HG03025 (cell line): ENCODE results near the gene RNF169.
"Not testable (repeated sequence)": the region's sequence is repeated elsewhere in the genome, so short reads cannot be mapped to it uniquely, and the experiment has no call there.

Experiments used
- ATAC-seq: cut with Tn5 transposase; IDR thresholded peaks from one replicate; pipeline ENCODE4 v1.9.1; 2021; ENCODE audit warnings: mild to moderate bottlenecking, moderate library complexity; ENCODE audit not compliant: unreplicated experiment, low FRiP score

The RNF169 gene

GRCh38 chr11:74766905-74767304, 18.3 kb downstream of the RNF169 start:
- ATAC-seq = no peak

DNA sequence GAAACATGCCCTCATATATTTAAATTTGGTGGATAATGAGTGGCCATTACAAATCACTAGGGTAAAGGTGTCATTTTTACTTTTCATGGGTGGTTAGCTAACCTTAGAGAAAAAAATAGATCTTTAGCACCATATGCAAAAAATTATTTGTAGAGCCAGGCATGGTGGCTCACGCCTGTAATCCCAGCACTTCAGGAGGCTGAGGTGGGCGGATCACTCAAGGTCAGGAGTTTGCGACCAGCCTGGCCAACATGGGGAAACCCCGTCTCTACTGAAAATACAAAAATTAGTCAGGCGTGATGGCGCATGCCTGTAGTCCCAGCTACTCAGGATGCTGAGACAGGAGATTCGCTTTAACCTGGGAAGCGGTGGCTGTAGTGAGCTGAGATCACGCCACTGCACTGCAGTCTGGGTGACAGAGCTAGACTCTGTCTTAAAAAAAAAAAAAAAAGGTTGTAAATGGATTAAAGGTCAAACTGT, 19.6 kb downstream of the RNF169 start:
- ATAC-seq = not testable (repeated sequence)

DNA sequence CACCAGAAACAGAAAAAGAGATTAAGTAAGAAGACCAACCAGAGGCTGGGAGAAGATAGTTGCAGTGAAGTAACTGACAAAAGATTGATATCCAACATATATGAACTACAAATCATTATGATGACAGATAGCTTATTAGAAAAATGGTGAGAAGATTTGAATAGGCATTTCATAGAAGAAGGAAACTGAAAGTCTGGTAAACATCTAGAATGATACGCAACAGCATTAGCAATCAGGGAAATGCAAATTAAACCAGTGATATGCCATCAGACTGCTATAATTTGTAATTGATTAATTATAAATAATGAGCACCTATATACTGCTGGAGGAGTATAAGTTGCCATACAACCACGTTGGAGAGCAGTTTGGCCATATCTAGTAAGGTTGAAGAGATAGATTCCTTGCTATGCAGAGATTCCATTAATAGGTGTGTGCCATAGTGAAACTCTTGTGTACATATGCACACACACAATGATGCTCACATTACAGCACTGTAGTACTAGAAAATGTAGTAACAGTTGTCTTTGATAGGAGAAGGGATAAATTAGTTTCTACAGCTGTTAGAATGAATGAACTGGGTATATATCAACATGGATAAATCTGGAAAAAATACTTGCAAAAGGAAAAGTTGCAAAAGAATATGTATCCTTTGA, 20.5 kb downstream of the RNF169 start:
- no peak for ATAC-seq

GRCh38 chr11:74770456-74770855, 21.8 kb downstream of the RNF169 start:
- ATAC-seq = no peak

DNA sequence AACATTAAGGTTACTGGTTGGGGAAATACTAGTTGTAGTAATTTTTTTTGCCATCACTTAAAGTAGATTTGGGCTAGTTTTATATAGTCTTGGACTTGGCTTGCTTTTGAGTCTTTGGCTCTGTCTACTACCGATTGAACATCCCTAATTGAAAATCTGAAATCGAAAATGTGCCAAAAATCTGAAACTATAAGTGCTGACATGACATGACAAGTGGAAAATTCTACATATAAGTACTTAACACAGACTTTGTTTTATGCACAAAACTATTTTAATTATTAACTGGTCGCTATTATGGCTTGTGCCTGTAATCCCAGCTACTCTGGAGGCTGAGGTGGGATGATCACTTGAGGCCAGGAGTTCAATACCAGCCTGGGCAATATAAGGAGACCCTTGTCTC, 22.5 kb downstream of the RNF169 start:
- ATAC-seq = no peak

DNA sequence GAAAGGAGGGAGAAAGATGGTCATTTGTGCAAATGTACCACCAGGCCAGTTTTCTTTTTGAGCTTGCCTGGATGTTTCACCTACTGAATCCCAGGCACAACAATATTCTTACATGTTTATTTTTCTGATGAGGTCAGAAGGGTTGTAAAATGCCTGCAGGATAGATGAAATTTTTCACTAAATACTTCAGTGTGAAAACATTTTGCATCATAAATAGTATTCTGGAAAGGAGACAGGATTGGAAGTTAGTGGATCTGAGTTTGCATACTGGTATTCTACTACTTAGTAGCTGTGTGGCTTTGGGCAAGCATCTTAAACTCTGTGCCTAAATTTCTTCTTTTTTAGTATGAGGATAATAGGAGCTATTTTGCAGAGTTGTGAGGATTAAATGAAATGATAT, 24.8 kb downstream of the RNF169 start:
- no peak for ATAC-seq

- no peak for ATAC-seq
Observed at GRCh38 chr11:74775762-74776161, 27.1 kb downstream of the RNF169 start.

GRCh38 chr11:74776546-74776945, 27.9 kb downstream of the RNF169 start:
- no peak for ATAC-seq

- no peak for ATAC-seq
Observed at GRCh38 chr11:74777038-74777437, 28.4 kb downstream of the RNF169 start.

DNA sequence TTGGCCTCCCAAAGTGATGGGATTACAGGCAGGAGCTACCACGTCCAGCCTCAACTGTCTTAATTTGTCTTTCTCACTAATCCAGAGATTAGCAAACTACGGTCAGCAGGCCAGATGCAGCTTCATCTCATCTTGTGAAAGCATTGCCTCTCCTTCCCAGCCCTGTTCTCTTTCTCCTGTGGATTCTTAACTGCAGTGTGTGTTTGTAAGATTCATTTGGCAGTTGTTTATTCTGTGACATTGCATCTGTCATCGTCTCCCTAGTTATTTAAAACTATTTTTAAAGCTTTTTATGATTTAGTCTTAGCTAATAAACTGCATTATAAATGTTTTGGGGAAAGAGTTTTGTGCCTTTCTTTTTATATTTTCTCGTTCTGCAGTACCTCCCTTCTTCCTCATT, 29.2 kb downstream of the RNF169 start:
- ATAC-seq = no peak

DNA sequence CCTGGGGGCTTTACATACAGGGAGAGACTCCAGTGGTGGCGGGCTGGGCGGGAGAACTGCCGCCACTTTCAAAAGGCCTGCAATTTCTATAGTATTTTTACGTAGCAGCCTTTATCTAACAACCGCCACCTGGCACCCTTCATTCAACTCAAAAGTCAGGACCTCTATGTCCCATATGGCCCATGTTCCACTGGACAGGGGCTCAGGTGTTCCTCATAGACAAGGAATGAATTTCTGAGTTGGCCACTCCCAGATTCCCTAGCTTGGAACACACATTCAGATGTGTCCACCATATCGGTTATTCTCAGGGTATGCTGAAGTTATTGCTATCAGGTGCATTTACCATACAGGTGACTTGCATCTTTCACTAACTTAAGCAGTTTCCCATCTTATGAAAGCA, 29.9 kb downstream of the RNF169 start:
- no peak for ATAC-seq

- ATAC-seq = no peak
Observed at GRCh38 chr11:74780248-74781005, 31.8 kb downstream of the RNF169 start.

DNA sequence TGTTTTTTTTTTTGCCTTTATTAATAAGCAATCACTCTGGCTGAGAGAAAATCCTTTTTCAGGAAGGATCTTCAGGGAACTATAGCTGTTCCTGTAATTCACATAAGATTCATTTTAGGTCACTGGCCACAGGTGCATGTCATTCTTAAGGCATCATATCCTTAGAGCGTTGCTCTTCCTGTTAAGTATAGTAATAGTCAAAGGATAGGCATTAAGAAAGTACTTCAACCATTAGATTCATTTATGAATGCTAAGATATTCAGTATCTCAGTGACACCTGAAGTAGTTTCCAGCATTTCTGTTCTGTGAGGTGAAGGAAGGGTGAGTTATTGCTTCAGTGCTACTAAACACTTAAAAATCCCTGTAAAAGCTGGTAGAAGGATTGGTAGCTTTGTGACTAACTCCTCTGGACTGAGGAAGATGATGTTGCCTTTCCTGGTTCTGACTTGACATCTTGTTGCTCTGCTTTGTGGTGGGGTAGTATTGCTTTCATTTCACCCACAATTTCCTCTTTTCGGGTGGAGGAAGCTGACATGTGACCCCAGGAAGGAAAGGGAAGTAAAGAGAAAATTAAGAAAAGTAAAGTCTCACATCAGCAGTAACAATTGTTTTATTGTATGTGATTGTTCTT, 34.7 kb downstream of the RNF169 start:
- ATAC-seq = peak; percentile 49

- ATAC-seq = no peak
Observed at GRCh38 chr11:74784234-74784633, 35.6 kb downstream of the RNF169 start.

DNA sequence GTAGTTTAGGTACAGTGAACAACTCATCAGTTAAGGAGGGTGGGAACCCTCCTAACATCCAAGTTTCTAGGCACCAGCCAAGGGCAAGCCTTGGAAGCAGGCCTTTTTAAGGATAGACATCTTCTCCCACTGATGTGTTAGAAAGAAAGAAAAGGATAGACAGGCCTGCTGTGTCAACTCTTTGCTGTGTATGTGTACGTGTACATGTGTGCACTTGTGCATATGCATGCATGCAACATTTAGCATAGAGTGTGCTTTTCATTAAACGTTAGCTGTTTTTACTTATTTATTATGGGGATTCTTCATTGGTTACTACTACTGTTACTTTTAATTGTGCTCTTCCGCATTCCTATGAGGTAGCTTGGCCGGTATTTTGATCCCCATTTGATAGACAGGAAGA, 36.1 kb downstream of the RNF169 start:
- no peak for ATAC-seq

GRCh38 chr11:74786574-74786973, 37.9 kb downstream of the RNF169 start:
- no peak for ATAC-seq

GRCh38 chr11:74791333-74792100, 42.9 kb downstream of the RNF169 start:
- no peak for ATAC-seq

- ATAC-seq = no peak
Observed at GRCh38 chr11:74806267-74806666, 57.6 kb downstream of the RNF169 start.

DNA sequence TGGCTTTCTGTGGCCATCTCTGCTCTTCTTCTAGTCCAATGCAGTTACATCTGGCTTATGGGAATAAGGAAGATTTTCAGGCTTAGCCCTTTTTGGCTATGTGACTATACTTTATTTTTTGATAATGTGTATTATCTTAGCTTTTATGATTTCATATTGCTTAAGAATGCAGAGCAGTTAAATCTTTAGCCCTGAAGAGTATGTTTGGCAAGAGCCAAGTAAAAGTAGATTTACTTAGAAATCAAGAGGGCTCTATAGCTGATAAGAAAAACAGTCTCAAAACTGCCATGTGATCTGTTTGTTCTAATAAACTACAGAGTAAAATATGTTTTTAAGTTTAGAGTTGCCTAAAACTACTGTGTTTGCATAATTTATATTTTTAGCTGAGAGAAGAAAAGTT, 61.2 kb downstream of the RNF169 start:
- ATAC-seq = no peak

GRCh38 chr11:74815966-74816365, 67.3 kb downstream of the RNF169 start:
- no peak for ATAC-seq

DNA sequence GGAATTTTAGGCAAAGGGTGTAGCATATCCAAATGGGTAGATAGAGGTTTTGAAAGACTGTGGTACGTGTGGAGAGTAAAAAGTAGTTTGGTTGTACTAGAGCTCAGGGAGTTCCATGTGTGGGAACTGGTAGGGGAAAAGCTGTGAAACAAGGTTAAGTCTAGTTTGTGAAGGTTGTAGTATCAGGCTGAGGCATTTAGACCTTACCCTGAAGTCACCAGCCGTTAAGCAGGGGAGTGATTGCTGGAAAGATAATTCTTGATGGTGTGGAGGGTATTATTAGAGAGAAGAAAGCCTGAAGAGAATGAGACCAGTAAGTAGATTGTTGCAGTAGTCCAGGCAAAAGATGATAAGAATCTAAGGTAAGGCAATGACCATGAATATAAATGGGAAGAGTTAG, 68.0 kb downstream of the RNF169 start:
- ATAC-seq = no peak
